Inflammatory macrophage (primary cell): ENCODE measurements around the gene EFNA3.

ENCODE experiments used
- DNase-seq, 2 donors: peaks; one replicate each; pipeline ENCODE4 v3.0.0-alpha.2; 2020 to 2022

Gene EFNA3

DNA sequence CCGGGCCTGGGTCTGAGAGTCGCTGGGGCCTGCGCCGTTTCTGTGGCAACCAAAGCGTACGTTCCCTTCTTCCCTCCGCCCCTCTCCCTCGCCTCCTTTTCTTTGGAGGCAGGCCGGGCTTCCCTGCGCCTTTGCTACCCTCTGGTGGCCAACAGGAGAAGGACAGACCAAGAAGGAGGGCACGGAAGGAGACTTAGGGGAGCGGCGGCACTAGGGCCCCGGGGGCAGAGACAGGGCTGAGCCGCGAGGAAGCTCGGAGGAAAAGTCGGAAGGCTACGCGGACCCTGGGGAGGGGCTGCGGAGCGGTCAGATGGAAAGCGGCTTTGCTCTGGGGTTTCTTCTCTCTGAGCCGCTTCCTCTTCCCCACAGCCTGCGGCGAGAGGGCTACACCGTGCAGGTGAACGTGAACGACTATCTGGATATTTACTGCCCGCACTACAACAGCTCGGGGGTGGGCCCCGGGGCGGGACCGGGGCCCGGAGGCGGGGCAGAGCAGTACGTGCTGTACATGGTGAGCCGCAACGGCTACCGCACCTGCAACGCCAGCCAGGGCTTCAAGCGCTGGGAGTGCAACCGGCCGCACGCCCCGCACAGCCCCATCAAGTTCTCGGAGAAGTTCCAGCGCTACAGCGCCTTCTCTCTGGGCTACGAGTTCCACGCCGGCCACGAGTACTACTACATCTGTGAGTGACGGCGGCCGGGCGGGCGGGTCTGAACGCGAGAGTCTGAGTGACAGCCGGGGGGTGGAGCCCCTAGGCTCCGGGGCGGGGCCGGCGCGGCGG, 6.3 kb downstream of the EFNA3 start:
- peak; percentile 91 to 92 for DNase-seq

DNA sequence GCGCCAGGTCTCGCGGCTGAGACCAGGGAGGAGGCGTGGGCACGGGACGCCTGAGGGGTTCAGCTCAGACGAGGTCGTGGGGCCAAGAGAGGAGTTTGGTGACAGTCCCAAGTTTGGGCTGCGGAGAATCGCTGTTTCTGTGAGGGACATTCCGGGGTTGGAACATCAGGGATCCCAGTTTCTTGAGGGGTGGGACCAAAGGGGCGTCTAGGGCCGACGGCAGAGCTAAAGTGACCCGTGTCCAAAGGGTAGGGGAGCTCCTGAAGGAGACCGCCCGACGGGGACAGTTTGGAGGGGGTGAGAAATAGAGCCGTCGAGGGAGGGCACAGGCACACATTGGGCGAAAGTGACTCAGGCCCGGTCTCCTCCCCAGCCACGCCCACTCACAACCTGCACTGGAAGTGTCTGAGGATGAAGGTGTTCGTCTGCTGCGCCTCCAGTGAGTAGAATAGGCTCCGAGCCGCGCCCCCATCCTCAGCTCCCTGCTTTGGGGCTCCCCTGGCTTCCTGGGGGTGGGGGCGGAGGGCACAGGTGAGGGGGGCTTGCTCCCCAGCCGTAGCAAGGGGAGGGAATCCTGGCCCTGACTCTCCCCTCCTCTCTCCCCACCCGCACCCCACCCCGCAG, 7.0 kb downstream of the EFNA3 start:
- peak; percentile 40 to 57 for DNase-seq

DNA sequence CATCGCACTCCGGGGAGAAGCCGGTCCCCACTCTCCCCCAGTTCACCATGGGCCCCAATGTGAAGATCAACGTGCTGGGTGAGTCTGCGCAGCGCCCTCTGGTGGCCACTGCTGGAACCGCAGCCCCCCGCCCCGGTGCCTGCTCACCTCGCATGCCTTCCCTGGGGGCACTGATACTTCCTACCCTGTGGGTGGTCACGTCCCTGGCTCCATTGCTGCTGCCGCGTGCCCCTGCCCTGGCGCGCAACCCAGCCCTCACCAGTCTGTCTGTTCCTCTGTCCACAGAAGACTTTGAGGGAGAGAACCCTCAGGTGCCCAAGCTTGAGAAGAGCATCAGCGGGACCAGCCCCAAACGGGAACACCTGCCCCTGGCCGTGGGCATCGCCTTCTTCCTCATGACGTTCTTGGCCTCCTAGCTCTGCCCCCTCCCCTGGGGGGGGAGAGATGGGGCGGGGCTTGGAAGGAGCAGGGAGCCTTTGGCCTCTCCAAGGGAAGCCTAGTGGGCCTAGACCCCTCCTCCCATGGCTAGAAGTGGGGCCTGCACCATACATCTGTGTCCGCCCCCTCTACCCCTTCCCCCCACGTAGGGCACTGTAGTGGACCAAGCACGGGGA, 7.6 kb downstream of the EFNA3 start:
- peak; percentile 53 to 55 for DNase-seq

DNA sequence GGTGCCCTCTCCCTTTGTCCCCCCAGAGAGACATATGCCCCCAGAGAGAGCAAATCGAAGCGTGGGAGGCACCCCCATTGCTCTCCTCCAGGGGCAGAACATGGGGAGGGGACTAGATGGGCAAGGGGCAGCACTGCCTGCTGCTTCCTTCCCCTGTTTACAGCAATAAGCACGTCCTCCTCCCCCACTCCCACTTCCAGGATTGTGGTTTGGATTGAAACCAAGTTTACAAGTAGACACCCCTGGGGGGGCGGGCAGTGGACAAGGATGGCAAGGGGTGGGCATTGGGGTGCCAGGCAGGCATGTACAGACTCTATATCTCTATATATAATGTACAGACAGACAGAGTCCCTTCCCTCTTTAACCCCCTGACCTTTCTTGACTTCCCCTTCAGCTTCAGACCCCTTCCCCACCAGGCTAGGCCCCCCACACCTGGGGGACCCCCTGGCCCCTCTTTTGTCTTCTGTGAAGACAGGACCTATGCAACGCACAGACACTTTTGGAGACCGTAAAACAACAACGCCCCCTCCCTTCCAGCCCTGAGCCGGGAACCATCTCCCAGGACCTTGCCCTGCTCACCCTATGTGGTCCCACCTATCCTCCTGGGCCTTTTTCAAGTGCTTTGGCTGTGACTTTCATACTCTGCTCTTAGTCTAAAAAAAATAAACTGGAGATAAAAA, 8.4 kb downstream of the EFNA3 start:
- no peak for DNase-seq

DNA sequence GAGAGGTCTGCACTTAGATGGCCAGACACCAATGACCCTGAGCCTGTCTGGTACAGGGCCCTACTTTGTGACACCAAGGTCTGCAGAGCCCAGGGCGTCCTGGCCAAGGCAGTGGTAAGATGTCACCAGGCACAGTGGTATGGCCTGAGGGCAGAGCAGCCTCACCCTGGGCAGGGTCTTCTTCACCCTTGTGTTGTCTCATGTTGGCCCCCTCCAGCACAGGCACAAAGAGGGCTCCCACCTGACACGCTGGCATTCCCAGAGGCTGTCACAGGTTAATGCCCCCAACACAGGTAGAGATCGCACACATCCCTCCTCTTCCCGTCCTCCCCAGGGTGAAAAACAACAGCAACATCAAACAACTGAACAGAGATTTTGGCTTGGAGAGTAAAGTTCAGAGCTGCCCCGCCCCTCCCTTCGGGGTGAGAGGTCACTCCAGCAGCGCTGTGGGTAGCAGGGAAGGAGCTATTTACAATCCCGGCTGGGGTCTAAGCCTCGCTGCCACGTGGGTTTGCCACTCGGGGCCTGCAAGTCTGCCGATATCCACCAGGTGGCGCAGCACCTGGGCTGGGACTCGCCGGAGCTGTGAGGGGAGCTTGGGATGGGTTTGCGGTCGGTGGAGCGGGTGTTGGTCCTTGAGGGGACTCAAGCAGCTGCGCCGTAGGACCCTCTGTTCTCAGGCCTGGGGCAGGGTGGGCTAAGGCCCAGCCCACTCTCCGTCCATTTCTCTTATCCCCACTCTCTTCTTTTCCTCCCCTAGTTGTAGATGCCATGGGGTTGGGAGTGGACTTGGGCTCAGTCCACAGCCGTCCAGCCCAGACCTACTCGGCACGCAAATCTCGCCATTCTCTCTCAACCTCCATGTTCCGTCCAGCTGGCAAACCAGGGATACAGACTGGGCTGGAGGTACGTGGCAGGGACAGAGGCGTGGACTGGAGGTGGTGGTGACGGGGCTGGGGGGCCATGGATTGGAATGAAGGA, 12.7 kb downstream of the EFNA3 start:
- DNase-seq: peak; percentile 65 to 74

DNA sequence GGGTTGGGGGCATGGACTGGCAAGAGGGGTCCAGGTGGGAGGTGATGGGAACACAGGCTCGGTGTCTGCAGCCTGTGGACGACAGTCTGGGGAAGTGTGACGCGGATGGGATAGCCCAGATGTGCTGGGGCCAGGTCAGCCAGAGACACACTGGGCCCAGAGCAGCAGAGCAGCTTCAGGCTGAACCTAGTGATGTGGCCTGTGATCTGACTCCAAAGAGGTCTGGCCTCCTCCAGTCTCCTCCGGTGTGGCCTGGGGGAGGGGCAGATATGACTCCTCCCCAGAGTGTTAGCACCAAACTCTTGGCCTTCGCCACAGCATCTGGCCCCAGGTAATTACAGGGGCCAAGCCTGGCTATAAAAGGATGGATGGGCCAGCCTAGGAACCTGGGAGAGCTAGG, 13.5 kb downstream of the EFNA3 start:
- no peak for DNase-seq

DNA sequence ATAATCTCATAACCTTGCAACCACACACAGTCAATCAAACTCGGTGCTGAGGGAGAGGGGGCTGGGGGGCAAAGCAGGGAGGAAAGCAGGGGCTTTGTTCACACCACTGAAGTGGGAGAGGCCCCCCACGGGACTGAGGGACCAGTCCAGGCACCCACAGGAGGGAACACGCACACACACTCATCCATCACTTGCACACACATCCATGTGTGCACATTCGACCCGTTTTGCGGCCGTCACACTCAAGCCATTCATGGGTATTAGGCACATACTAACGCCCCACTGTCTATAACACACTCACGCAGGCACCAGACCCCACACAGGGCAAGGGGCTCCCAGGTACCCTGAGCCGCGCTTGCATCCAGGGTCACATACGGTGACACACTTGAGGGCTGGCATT, 14.0 kb downstream of the EFNA3 start:
- no peak for DNase-seq

DNA sequence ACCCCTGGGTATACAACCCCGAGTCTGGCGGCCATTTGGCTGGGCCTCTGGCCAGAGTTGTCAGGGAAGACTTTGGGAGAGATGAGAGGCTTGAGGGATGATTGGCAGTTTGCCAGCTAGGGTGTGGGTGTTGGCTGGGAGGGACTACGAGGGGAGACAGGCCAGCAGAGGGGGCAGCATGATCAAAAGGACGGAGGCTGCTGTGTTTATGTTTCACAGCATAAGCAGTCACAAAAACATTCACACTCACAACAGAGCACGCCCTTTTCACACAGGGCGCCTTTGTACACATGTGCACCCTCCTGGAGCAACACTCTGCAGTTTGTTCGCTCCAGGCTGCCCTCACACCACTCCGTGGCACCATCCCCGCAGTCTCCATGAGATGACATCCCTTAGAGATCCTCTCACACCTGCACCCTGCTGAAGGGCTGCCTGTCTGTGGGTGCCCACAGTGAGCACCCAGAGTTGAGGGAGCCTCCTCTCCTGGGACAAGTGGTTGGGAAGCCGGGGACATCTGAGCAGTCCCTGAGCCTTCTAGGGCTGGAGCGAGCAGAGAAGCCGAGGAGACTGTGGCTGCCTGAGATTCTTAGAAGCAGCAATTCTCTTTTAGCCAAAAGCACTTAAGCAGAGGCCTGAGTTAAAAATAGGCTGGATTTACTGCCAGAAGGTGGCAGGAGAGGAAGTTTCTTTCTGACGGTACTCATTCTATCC, 15.4 kb downstream of the EFNA3 start:
- peak; percentile 27 to 28 for DNase-seq

DNA sequence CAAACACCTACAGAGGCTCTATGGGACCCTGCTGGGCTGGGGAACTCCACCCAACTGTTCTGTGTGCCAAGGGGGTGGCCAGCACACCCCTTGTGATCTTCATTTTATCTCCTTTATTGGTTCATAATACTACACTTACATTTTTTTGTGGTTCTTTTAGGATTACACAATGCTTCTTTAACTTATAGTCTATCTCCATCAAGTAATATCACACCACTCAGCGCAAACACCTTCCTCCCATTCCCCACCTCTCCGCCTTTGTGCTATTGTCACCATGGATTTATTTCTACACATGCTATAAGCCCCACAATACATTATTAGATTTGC, 15.9 kb downstream of the EFNA3 start:
- no peak for DNase-seq

DNA sequence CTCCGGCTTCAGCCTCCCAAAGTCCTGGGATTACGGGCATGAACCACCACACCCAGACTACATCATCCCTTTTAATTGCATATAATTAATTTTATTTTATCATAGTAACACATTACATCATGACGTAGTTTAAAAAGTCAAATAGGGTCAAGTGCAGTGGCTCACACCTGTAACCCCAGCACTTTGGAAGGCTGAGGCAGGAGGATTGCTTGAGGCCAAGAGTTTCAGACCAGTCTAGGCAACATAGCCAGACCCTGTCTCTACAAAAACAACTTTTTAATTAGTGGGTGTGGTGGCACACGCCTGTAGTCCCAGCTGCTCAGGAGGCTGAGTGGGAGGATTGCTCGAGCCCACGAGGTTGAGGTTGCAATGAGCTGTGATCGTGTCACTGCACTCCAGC, 20.7 kb downstream of the EFNA3 start:
- DNase-seq: peak in 1 of 2 donors; percentile 34

DNA sequence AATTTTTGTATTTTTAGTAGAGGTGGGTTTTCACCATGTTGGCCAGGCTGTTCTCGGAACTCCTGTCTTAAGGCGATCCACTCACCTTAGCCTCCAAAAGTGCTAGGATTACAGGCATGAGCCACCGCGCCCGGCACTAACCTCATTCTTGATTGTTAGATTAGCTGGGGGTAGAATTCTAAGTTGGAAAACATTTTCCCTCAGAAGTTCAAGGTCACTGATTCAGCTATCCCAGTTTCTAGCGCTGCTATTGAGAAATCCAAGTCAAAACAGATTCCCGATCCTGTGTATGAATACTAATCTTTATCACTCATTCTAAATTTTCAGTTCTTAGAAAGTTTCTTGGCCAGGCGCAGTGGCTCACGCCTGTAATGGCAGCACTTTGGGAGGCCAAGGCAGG, 24.7 kb downstream of the EFNA3 start:
- no peak for DNase-seq

DNA sequence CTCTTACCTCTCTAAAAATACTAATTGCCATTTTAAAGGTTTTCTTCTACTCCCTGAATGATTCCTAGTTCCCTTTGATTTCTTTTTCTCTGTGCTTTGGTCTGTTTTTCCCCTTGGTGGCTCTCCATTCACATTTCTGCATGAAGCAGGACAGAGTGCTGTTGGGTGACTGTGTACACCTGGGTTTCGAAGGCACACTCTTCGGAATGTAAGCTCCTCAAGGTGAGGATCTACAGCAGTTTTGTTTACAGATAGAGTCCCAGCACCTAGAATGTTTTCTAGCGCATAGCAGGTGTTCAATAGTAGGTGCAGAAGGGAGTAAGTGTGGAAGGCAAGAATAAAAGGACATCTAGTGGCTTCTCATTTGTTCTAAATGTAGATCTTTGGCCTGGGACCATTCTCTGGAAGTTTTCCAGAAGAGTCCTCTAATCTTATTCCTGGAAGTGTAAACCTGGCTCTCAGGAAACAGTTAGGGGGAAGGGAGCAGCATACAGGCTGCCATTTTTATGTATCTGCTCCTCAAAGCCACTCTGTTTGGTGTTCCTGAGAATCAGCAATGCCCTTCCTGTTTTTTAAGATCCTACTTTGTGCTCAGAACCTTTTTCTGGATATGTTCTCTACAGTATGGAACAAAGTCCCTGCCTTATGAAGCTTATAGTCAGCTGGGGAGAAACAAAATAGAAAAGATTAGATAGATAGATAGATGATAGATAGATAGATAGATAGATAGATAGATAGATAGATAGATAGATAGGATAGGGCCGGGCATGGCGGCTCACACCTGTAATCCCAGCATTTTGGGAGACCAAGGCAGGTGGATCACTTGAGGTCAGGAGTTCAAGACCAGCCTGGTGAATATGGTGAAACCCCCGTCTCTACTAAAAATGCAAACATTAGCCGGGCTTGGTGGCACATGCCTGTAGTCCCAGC, 26.2 kb downstream of the EFNA3 start:
- no peak for DNase-seq

DNA sequence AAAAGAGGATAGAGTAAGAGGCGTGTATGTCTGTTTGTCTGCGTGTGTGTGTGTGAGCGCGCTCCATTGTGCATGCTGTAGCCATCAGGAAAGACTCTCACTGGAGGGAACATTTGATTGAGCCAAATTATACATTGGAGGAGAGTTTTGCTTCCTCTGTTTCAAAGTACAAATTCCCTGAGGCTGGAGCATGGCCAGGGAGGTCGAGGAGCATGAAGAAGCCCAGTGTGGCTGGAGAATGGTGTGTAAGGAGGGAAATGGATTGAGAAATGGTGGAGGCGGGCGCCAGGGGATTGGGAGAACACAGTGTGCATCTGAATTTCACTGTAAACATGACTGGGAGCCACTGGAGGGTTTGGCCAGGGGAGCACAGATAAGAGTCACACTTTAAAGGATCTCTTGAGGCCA, 27.0 kb downstream of the EFNA3 start:
- DNase-seq: no peak

DNA sequence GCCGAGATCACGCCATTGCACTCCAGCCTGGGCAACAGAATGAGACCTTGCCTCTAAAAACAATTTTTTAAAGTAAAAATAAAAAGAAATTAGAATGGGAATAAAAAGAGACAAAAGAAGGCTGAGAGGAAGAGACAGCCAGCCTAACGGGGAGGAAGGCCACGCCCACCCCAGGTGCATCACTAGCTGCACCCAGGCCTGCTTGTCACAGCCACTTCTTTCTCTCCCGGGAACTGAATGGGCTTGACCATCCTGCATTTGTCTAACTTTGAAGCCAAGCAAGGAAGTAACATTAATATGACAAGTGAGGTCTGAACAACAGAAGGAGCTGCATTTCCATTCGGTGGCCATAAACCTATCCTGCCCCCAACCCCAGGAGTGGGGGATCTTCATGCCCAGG, 28.2 kb downstream of the EFNA3 start:
- DNase-seq: no peak

DNA sequence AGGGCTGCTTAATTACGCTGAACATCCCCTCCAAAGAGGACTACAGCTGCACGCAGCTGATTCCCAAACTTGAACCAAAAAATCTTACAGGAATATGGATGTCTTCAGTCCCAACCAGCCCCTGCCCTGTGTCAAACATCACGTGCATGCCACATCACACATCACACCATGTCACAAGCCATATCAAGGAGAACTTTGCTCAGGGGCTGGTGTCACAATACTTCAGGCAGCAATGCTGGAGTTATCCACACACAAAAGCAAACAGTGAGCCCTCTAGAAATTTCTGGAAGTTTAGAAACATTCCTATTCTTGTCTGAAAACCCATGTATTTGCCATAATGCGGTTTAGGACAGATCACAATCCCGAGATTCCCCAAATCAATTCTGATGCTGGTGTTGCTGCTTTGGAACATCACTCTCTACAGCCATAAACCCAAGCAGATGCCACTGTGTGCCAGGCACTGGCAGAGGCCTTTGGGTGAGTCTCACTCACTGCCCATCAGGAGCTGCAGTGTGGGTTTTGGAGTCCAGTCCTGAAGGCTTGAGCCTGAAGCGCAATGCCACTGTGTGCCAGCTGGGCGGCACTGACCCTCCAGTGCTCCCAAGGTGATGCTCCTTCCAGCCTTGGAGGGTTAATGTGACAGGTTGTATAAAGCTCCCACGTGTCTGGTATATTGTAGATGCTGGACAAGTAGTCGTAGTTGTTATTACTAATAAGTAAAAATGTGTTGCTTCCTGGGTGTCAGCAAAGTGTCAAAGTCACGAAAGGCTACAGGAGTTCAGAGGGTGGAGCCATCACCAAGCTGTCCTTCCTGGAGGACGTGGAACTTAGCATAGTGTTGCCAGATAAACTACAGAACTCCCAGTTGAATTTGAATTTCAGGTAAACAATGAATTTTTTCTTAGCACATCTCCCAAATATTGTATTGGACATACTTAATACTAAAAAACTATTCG, 28.9 kb downstream of the EFNA3 start:
- DNase-seq: no peak

DNA sequence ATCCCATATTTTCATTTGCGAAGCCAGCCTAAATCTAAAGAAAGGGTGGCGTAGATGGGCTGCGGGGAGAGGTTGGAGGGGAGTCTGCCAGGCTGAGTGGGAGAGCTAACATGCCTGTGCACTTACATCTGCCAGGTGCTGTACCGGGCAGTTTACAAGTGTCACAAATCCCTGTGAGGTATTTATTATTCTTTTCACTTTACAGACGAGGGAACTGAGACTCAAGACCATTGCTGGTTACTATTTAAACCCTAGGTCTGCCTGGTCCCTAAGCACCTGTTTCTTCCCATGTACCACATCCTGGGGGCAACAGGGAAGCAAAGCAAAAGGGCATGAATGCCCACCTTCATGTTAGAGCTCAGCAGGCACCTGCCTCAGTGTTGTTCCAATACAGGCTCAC, 29.7 kb downstream of the EFNA3 start:
- DNase-seq: no peak

DNA sequence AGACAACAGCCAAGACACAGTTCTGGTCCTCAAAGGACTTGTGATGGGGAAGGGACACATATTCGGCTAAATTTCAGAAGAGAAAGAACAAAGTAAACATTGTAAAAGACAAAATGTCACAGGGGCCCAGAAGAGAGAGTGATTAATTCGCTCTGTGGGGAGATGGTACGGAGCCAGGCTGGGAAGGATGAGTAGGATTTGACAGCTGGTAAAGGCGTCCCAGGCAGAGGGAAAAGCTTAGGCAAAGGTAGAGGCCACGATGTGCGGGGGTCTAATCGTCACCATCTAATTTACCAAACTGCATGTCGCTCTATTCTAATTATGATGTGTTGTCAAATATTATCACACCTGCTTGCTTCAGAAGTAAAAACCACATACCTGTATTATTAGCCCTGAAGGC, 31.7 kb downstream of the EFNA3 start:
- DNase-seq: no peak

DNA sequence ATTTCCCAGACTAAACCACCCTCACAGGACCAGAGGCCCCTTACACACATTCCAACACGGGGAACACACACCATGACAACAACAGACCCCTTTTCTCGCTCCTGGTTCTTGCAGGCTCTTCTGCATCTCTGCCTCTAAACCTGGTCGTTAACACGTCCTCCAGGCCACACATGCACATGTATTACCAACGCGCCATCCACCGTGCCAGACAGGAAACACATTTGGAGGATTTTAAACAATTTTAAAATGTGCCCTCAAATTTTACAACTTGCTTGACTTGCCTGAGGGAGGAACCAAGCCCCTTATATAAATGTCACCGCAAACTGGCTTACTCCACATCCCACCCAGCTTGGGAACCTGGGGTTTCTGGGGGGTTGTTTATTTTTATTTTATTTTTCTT, 32.2 kb downstream of the EFNA3 start:
- no peak for DNase-seq

DNA sequence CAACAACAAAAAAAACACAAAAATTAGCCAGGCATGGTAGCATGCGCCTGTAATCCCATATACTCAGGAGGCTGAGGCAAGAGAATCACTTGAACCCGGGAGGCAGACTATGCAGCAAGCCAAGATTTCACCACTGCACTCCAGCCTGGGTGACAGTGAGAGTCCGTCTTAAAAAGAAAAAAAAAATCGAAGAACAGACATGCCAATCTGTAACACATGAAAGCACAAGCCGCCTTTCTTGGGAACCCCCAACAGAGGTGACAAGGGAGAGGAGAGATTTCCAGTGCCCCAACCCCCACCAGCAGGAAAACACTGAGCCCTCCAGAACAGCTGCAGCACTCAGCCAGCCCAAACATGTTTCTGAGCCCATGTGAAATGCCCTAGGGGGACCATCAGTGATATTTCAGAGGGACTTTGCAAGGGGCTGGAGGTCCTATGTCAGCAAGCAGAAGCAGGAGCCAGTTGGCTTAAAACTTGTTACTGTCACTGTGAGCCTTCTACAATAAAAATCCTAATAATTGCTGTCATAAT, 34.9 kb downstream of the EFNA3 start:
- DNase-seq: no peak
